ENCODE measurements around the gene NCBP2. TPM values are rescaled to one million over a fixed set of nuclear protein-coding genes. Genes with fewer than 3 reads are reported as not detected.

NCBP2 gene
- total RNA-seq, 1 experiment from 2014 or later: 120 TPM

GRCh38 chr3:196968233-196969133 is 26.2 kb upstream of the NCBP2 start, which contains the start of gene PIGZ:
Gene PIGZ, minus strand, starts transcription at chr3:196968833. Its CDS starts 16,802 bp downstream, at chr3:196952031.
- H3K27ac Mint-ChIP-seq: no peak within 1 kb of the TSS
- Histone ChIP-seq H2BK15ac (ENCODE audit: low read depth, low read length) (no peak within 1 kb of the TSS), H3T11ph (ENCODE audit: low read length) (no peak within 1 kb of the TSS), H3K23me2 (ENCODE audit: insufficient read length, low read depth, low read length, poor library complexity, severe bottlenecking) (no peaks in the 10 kb centered on the region), H3K27ac (ENCODE audit: insufficient read length, low read depth, low read length) (no peak within 1 kb of the TSS), H2AK5ac (ENCODE audit: insufficient read length, low read length) (no peak within 1 kb of the TSS), H3K79me2 (ENCODE audit: insufficient read depth, low read length) (no peaks in the 10 kb centered on the region), H2AFZ (ENCODE audit: low read length) (no peak within 1 kb of the TSS), H3K56ac (ENCODE audit: insufficient read length, low read depth, low read length) (no peak within 1 kb of the TSS), H4K20me1 (ENCODE audit: control insufficient read depth, insufficient read depth, insufficient read length) (no peaks in the 10 kb centered on the region), H3K14ac (ENCODE audit: insufficient read depth, low read length) (no peak within 1 kb of the TSS), H2BK5ac (ENCODE audit: insufficient read length, low read length) (no peak within 1 kb of the TSS), H4K91ac (ENCODE audit: insufficient read length, low read depth, low read length) (no peak within 1 kb of the TSS), H2BK12ac (ENCODE audit: insufficient read length, low read depth, low read length) (no peak within 1 kb of the TSS), H4K8ac (replicated peaks; ENCODE audit: insufficient read length, low read depth, low read length) (no peak within 1 kb of the TSS), H2BK120ac (ENCODE audit: low read depth, low read length, poor library complexity, severe bottlenecking) (no peak within 1 kb of the TSS), H3K79me1 (ENCODE audit: insufficient read depth, low read depth, low read length, poor library complexity, severe bottlenecking) (no peaks in the 10 kb centered on the region), H3K9me3 (ENCODE audit: control insufficient read depth, low read depth, low read length) (peaks cover 3% of the 10 kb centered on the region), H2BK20ac (ENCODE audit: low read depth, low read length, poor library complexity, severe bottlenecking) (no peak within 1 kb of the TSS), H3K23ac (ENCODE audit: insufficient read length, low read depth, low read length) (no peak within 1 kb of the TSS), H3K18ac (ENCODE audit: insufficient read length, low read depth, low read length) (no peak within 1 kb of the TSS), H3K4ac (ENCODE audit: low read depth, low read length) (no peak within 1 kb of the TSS), H4K5ac (ENCODE audit: insufficient read length, low read depth, low read length) (no peak within 1 kb of the TSS), H3K4me2 (ENCODE audit: insufficient read depth, insufficient read length, low read length) (peak within 1 kb of the TSS; percentile 7), H3K9ac (ENCODE audit: extremely low read depth, insufficient read length, low read length) (no peak within 1 kb of the TSS), H3K4me1 (ENCODE audit: insufficient read depth, low read length) (no peaks in the 10 kb centered on the region), H3K27me3 (ENCODE audit: insufficient read depth, low read length) (peaks cover 41% of the 10 kb centered on the region)
- no peak for DNase-seq
- WGBS (ENCODE audit: extremely low coverage, insufficient read length, low lambda C conversion rate): no CpG with 5 or more reads among the region's 98 CpGs
- H3K27me3 Mint-ChIP-seq (ENCODE audit: low read depth): peaks cover 72% of the 10 kb centered on the region
- H3K4me1 Mint-ChIP-seq: peaks cover 3 to 13% of the 10 kb centered on the region in 2 experiments; a peak in 3 of 4 replicates
- peaks cover 0 to 8% (median 4%) of the 10 kb centered on the region in 3 experiments; a peak in 2 of 7 replicates for H3K36me3 Mint-ChIP-seq (ENCODE audit: insufficient read depth in 1 of 3, low read depth in 3 of 3)
- H3K9me3 Mint-ChIP-seq: peaks cover 11 to 17% of the 10 kb centered on the region in 2 experiments
- H3K4me3 Mint-ChIP-seq: peak within 1 kb of the TSS; percentile 52 to 80
- TF ChIP-seq, protein P1, sequence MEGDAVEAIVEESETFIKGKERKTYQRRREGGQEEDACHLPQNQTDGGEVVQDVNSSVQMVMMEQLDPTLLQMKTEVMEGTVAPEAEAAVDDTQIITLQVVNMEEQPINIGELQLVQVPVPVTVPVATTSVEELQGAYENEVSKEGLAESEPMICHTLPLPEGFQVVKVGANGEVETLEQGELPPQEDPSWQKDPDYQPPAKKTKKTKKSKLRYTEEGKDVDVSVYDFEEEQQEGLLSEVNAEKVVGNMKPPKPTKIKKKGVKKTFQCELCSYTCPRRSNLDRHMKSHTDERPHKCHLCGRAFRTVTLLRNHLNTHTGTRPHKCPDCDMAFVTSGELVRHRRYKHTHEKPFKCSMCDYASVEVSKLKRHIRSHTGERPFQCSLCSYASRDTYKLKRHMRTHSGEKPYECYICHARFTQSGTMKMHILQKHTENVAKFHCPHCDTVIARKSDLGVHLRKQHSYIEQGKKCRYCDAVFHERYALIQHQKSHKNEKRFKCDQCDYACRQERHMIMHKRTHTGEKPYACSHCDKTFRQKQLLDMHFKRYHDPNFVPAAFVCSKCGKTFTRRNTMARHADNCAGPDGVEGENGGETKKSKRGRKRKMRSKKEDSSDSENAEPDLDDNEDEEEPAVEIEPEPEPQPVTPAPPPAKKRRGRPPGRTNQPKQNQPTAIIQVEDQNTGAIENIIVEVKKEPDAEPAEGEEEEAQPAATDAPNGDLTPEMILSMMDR (conservative IDR thresholded peaks at IDR 0.05): no peak
